Measurements from ENCODE around the gene PLA2G4A.

PLA2G4A gene

GRCh38 chr1:187001198-187001889, 172.6 kb downstream of the PLA2G4A start:
- DNase-seq (ENCODE audit: low read depth, low spot score) = peak; percentile 75
- no peak for TF ChIP-seq CTCF (IDR thresholded peaks at IDR 0.05; ENCODE audit: insufficient read depth, low read length, missing control alignments)
- no peak overlapping the region for H3K4me3 ChIP-seq (ENCODE audit: low read depth, low read length)
- ChIA-PET CTCF (interaction anchor here (1.3 kb wide), 1 partner anchor 318 kb away, joined by 3 read pairs; no protein-coding TSS in a partner anchor), POLR2A (no interaction called here)

GRCh38 chr1:187003353-187003752, 174.6 kb downstream of the PLA2G4A start:
- ChIA-PET CTCF (interaction anchor here (0.6 kb wide), 1 partner anchor 49 kb away, joined by 3 read pairs; no protein-coding TSS in a partner anchor), POLR2A (no interaction called here)
- no peak overlapping the region for H3K4me3 ChIP-seq (ENCODE audit: low read depth, low read length)
- DNase-seq (ENCODE audit: low read depth, low spot score) = no peak
- TF ChIP-seq CTCF (IDR thresholded peaks at IDR 0.05; ENCODE audit: insufficient read depth, low read length, missing control alignments) = no peak

- CTCF ChIA-PET = interaction anchor here (1.1 kb wide), 1 partner anchor 44 kb away, joined by 3 read pairs; no protein-coding TSS in a partner anchor
These were observed 178.1 kb downstream of the PLA2G4A start for GRCh38 chr1:187006896-187007295.

GRCh38 chr1:187009320-187009719, 180.6 kb downstream of the PLA2G4A start:
- DNase-seq (ENCODE audit: low read depth, low spot score) = no peak
- ChIA-PET POLR2A (no interaction called here), CTCF (no interaction called here)
- TF ChIP-seq CTCF (IDR thresholded peaks at IDR 0.05; ENCODE audit: insufficient read depth, low read length, missing control alignments) = no peak
- no peak overlapping the region for H3K4me3 ChIP-seq (ENCODE audit: low read depth, low read length)

More at GRCh38 chr1:187006896-187007295, 178.1 kb downstream of the PLA2G4A start:
- no peak for TF ChIP-seq CTCF (IDR thresholded peaks at IDR 0.05; ENCODE audit: insufficient read depth, low read length, missing control alignments)
- POLR2A ChIA-PET = no interaction called here
- H3K4me3 ChIP-seq (ENCODE audit: low read depth, low read length) = no peak overlapping the region
- no peak for DNase-seq (ENCODE audit: low read depth, low spot score)

GRCh38 chr1:187010571-187011309, 182.0 kb downstream of the PLA2G4A start:
- no peak for DNase-seq (ENCODE audit: low read depth, low spot score)
- H3K4me3 ChIP-seq (ENCODE audit: low read depth, low read length) = no peak overlapping the region
- CTCF ChIA-PET = no interaction called here
- no peak for TF ChIP-seq CTCF (IDR thresholded peaks at IDR 0.05; ENCODE audit: insufficient read depth, low read length, missing control alignments)
- POLR2A ChIA-PET = no interaction called here

- no peak for DNase-seq (ENCODE audit: low read depth, low spot score)
- no peak for TF ChIP-seq CTCF (IDR thresholded peaks at IDR 0.05; ENCODE audit: insufficient read depth, low read length, missing control alignments)
- ChIA-PET POLR2A (no interaction called here), CTCF (interaction anchor here (1.1 kb wide), 1 partner anchor 9 kb away, joined by 3 read pairs; no protein-coding TSS in a partner anchor)
- no peak overlapping the region for H3K4me3 ChIP-seq (ENCODE audit: low read depth, low read length)
These were observed 184.9 kb downstream of the PLA2G4A start for GRCh38 chr1:187013582-187014200.
